Activated gamma-delta T cell treated with Interleukin-2 at 50 U/mL for 16 hours (primary cell): Measurements from ENCODE around the gene CSMD2.
"Not testable (repeated sequence)": the region's sequence is repeated elsewhere in the genome, so short reads cannot be mapped to it uniquely, and the experiment has no call there.

ENCODE experiments used
- DNase-seq: peaks from one replicate; pipeline ENCODE4 v3.0.0-alpha.2; 2020

Gene CSMD2

DNA sequence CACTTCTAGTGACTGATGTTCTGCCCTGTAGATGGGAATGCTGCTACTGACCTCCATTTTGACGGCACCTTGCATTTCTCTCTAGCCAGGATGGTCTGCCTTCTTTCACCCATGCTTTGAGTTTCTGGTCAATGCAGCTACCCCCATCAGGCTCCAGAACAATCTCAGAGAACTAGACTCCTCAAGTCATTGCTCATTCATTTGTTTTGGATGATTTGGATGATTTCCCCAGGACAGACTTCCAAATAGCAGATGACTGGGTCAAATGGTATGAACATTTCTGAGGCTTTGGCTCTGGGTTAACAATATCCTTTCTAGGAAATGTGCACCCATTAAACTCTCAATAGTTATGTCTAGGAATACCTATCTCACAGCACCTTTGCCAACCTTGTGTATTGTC lies 63.9 kb downstream of the CSMD2 start:
- no peak for DNase-seq

DNA sequence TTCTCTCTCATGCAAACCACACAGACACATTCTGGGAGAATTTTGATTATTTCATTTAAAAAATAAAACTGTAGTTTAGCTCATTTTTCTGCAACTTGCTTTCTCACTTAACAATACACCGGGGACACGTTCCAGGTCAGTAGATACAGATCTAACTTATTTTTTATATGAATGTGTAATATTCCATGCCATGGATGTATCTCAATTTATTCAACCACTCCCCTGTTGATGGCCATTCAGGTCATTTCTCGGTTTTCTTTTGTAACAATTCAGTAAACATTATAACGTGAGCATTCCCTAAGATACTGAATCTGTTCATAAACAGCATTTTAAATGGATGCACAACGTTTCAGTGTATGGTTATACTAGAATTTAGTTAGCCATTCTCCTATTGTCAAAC lies 64.7 kb downstream of the CSMD2 start:
- no peak for DNase-seq

GRCh38 chr1:34092399-34092798 lies 72.6 kb downstream of the CSMD2 start:
- not testable (repeated sequence) for DNase-seq

DNA sequence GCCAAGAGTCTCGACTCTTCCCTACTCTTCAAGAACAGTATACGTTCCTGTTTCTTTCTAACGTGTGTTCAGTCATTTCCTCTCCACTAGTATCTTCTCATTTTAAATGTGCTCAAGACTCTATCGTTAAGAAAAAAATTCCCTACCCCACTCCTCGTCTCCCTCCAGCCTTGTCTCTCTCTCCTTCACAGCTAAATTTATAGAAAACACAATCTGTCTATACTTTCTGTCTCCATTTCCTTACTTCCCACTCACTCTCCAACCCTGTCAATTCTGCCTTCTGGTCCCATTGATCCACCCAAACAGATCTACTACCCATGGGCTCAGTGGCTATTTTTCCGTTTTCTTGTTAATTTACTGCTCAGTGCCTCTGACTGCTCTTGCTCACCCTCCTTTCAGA lies 75.3 kb downstream of the CSMD2 start:
- no peak for DNase-seq

DNA sequence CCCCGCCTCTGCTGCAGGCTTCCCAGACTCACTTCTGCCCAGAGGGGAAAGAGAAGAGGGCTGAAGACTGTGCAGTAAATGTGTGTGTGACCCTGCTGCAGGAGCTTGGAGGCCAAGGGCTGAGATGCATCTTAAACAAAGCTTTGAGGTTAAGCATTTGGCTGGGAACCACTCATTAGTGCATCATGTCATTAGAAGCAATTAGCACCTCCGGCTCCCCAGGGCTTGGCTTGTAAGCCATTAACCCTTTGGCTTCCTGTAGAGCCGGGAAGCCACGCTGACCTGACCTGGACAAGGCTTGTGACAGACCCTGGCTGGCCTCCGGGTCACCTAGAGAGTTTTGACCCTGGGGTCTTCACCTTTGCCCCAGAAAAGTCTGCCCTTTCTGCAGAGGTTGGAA lies 77.0 kb downstream of the CSMD2 start:
- DNase-seq, result no peak

GRCh38 chr1:34086561-34086960 lies 78.5 kb downstream of the CSMD2 start:
- no peak for DNase-seq

DNA sequence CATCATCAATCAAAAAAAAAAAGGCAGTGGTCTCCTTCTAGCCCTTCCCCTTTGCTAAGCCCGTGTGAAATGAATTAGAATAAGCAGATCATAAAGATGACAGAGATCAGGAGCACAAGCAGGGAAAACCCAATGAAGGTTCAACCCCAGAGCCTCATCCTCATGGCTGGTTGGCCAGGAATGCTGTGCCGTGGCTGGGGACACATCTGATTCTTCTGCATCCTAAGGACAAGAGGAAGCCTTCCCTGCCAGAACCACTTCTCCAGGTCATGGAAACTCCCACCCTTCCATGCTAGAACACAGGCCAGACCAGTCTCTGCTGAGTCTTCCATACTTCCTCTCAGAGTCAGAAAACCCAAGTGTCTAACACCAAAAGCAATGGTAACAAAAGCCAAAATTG lies 81.1 kb downstream of the CSMD2 start:
- DNase-seq, result no peak

- not testable (repeated sequence) for DNase-seq
Observed at GRCh38 chr1:34082085-34082670, 82.9 kb downstream of the CSMD2 start.

DNA sequence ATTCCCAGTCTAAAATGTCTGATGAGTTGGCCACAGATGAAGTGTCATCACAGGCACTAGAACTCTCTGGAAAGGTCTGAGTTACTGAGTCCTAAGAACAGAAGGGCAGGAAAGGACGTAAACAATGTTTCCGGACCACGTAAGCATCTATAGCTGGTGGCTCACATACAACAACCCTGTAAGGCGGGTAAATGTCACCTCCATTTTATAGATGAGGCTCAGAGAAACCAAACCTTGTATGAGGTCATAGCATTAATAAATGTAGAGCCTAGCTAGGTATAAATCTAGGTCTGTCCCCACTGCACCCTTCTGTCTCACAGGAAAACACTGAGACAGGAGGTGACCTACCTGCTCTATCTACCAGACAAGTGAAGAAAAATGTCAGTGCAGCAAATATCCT lies 86.6 kb downstream of the CSMD2 start:
- DNase-seq, result no peak

DNA sequence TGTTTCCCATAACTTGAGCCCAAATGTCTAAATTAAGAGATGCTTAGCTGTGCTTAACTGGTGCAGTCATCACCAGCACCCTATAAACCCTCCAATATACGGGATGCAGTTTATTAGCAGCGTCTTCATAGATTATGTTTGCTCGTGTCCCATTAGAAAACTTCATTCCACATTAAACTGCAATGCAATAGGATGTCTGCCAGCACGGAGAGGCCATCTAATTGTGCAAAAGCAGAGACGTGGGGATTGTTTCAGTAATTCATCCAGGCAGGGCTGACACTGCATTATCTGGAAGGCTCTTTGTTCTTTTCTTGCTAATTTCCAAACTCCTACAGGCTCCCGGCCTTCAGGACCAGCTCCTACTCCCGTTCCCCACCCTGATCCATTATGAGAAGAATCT lies 89.5 kb downstream of the CSMD2 start:
- DNase-seq, result no peak

DNA sequence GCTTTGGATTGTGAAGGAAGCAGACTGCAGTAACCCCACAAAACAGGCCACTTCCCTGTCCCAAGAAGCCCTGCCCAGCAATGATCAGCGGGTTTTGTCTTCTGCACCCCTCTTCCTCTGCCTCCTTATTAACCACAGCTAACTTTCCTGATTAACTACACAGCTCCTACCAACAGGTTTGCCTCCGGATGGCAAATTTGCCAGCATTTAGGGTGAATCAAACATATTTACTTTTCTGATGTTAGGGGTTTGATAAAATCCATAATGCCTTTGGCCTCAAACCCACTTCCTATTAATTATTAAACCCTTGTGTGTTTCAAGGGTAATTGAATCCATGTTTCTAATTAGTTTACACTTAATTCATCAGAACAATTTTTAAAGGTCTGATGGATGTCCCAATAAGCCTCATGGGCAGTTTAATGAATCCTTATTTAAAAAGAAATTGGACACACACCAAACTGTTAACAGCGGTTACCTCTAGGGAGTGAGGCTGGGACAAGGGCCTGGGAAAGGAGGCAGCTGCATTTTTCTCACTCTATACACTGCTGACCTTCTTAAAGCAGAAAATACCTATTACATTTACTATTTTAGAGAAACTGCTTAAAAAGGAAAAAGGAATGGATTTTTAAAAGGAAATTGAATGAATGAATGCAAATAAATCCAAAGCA lies 91.9 kb downstream of the CSMD2 start:
- no peak for DNase-seq

DNA sequence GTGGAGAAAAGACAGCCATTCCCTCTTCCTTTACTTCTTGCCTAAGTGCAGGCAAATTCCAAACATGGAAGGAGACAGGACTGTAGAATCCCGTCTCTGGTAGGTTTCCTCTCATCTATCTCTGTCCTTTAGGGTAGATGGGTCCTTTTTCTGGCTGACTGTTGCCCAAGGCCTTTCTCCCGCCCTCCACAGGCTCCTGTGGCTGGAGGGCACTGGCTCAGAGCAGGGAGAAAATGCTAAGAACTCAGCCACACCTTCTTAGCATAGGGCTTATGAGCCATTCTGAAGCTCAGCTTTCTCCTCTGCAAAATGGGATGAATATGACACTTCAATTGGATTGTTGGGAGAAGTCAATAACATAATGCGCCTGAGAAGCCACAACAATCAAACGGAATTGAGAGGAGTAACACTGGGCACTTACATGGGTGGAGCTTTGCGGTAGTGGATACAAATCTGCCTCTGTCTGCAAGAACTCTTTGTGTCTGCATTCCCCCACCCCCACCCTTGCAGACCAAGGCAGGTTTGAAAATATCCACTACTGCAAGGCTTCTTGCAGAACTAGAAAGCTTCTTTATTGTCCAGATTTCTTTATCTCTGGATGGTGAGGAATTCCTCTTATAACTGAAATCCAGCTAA lies 94.7 kb downstream of the CSMD2 start:
- DNase-seq, result no peak

GRCh38 chr1:34066981-34067603 lies 97.9 kb downstream of the CSMD2 start:
- DNase-seq, result no peak

DNA sequence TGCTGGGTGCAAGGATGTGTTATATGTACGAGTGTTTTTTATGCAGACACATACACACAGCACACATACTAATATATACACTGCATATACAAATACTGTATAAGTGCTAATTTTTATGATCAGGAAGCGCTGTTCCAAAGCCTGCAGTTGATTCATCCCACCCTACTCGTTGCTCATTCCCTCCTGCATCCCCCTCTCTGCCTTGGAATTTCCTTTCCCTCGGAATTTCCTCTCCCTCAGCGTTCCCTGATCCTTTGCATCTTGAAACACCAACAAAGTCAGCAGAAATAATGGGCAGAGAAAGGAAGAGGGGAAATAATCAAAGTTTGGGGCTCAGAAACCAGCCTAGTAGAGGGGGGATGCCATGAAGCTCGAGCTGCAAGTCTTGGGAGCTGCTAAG lies 98.9 kb downstream of the CSMD2 start:
- no peak for DNase-seq

DNA sequence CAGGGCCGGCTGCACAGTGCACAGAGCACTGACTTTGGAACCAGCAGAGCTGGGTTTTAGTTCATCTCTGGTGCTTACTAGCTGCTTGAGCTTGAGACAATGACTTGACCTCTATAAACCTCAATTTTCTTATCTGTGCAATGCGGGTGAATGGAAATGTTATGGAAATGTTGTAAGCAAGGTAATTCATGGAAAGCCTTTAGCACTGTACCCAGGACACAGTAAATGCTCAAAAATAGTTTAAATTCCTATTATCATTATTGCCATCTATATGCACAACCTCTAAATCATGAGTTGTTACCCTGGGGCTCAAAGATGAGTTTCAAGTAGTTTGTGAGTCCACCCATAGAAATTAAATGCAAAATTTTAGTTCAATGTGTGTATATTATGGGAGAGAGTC lies 99.5 kb downstream of the CSMD2 start:
- DNase-seq, result no peak

DNA sequence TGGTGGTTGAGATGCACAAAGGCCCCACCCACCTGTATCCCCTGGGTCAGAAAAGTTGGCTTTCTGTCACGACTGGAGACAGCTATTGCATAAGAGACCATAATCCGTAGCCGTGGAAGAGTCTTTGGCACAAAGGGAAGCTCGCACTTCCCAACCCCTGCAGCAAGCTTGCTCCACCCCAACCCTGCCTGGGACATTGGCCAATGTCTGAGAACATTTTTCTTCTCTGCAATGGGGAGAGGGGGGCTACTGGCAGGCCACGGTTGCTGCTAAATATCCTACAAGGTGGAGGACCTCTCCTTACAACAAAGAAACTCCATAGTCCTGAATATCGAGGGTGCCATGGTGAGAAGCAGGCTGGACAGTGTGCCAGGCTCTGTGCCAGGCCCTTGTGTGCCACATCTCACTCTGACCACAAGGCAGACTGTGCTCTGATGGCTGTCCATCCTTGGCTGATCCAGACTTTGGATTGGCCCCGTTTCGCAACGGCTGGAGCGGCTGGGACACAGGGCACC lies 104.1 kb downstream of the CSMD2 start:
- no peak for DNase-seq

DNA sequence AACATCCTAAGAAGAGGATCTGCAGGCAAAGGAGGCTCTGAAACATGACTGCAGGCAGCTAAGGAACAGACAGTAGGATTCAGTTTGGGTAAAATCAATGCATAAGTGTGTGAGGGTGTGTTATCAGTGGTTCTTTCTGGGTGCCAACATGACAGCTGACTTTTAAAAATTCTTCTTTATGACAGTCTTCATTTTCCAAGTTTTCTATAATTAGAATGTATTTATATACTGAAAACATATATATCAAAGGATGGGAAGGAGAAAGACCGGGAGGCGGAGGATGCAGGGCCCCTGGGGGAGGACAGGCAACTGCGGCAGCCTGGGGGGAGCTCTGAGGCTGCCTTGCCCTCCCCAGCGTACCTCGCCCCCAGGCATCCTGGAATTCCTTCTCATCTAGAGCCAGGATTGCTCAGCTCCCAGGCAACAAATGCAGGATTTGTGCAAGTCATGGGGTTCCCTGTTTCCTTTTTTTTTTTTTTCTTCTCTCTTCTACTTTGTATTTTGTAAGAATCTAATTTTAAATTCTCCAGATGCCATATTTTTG lies 104.8 kb downstream of the CSMD2 start:
- DNase-seq, result no peak

GRCh38 chr1:34057347-34058130 lies 107.5 kb downstream of the CSMD2 start:
- DNase-seq, result no peak

GRCh38 chr1:34055818-34056217 lies 109.2 kb downstream of the CSMD2 start:
- DNase-seq, result no peak

DNA sequence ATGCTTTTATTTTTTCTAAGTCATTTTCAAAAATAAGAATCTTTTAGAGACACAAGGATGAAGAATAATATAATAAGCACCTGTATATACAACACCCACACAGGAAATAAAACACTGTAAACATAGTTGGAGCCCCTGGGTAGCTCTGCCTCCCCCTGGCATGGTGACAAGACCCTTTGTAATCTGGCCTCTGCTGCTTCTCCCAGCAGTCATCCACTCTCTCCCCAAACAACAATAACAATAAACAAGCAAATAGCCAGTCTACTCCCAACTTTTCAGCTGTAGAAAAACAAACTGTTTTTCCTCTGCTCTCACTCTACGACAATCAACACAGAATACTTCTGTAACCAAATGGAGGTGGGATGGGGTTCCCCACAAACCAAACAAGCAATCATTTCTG lies 110.1 kb downstream of the CSMD2 start:
- no peak for DNase-seq

- DNase-seq, result no peak
Observed at GRCh38 chr1:34053660-34054059, 111.4 kb downstream of the CSMD2 start.

DNA sequence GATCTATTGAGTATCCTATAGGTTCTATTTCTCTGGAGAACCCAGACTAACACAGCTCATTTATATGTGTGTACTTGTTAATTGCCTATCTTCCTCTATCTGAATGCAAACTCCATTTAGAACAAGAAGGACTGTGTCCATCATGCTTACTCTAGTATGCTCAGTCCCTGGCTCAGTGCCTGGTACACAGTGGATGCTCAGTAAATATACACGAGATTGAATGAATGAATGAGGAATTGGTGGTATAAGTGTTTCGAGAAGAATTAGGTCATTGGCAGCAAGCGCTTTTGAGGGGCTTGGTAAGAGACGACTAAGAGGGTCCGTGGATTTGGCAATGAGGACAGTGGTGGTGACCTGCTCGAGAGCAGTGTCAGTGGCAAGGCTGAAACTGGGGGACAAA lies 112.5 kb downstream of the CSMD2 start:
- DNase-seq, result no peak
